ENCODE measurements around the gene TGFB3.

TGFB3 gene

DNA sequence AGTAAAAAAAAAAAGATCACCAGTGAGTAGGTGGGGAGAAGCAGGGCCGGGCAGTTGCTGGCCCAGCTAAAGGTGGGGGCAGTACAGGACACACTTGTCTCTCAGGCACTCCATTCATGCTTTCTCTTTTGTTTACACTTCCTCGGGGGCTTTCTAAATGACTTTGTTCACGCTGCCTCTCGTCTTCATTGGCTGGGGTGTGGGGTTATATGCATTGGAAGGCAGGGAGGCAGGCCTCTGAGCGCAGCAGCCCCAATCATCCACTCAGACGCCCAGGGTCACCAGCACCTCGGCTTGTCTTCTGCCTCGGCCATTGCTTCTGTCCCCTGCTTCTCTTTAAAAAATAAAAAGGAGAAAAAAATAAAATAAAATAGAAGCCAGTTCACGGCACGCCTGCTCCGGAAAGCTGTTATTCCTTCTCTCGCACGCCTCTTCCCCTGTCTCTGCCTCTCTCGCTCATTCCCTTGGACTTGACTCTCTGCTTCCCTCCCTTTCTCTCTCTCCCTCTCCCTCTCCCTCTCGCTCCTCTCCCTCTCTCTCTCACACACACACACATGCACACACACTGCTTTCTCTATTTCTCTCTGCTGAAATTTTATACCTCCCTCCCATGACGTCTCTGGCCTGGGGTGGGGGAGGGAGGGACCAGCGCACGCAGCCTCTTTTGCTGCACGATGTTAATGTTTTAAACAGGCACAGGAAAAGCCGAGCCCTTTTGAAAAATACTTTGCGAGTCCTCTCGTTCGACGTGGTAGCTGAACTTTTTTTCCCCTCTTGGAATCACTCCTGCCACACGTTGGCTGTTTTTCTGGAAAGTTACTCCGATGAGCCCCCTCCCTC lies at the start of gene TGFB3:
Gene TGFB3, minus strand, starts transcription at position 570 of the 840 bp plus-strand sequence. CDS start 1,102 bp downstream, outside the sequence.
- TF ChIP-seq GATA3 (IDR thresholded peaks at IDR 0.05; ENCODE audit: low read depth, low read length) (no peak), GATA2 (IDR thresholded peaks at IDR 0.05; ENCODE audit: low read depth, low read length) (no peak)

DNA sequence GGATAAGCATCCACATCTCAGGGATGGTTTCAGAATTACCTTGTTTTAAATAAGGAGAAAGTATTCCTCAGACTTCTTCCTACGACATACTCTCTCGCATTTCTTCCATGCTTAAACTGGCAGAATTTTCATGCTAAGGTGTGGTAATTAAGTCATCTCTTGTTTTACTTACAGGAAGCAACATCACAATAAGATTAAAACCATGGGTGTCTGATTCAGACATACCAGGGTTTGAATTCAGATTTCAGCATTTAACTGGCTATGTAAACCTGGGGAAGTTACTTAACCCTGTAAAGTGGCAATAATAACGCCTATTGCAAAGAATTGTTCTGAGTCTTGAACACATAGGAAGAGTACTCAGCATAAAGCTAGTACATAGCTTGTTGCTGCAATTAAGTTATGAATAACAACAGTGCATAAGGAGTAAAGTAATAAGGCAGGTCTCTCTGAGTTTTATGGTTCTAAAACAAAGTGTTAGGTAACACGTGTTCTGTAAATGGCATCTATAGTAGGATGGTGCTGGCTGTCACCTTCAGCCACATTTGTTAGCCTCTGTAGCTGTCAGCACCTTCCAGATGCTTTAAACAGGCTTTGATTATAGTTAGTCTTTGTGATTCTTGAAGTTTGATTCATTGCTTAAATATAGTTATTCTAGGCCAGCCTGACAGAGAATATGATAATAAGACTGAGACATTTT lies 42.6 kb upstream of the TGFB3 start:
- no peak for TF ChIP-seq GATA2 (IDR thresholded peaks at IDR 0.05; ENCODE audit: low read depth, low read length)
- no peak for TF ChIP-seq GATA3 (IDR thresholded peaks at IDR 0.05; ENCODE audit: low read depth, low read length)

DNA sequence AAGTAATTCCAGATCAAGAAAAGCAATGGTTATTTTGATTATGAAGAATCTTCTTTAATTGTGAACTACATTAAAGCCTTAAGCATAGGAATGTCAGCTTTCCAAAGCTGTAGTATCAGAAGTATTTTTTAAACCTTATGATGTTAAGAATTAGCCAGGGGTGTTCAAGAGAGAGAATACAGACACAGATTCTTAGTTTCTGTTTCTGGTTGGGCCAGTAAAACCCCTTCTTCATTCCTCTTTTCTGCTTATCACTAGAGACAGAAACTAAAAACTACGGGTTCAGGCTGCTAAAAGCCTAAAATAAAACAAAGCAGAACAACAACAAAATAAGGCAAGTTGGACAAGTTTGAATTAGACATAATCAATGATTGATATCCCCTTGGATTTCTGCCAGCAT lies 42.0 kb upstream of the TGFB3 start:
- TF ChIP-seq GATA3 (IDR thresholded peaks at IDR 0.05; ENCODE audit: low read depth, low read length), result no peak

DNA sequence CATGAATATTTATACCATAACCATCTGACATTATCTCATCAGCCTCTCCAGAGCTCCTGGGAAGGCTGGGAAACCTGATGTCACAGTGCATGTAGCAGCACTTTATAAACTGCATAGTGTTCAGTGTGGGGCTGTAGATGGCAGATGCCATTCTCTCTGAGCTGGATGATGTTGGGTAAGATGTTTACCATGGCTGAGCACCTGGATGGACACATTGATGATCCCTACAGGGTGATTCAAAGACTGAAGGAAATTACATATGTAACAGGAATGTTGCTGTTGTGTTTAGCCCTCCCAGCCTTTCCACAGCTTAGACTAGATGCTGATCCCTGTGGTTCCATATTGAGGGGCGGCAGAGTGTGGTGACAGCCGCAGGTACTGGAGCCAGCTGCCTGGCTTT lies 41.2 kb upstream of the TGFB3 start:
- TF ChIP-seq GATA3 (IDR thresholded peaks at IDR 0.05; ENCODE audit: low read depth, low read length) (no peak), GATA2 (IDR thresholded peaks at IDR 0.05; ENCODE audit: low read depth, low read length) (no peak)

DNA sequence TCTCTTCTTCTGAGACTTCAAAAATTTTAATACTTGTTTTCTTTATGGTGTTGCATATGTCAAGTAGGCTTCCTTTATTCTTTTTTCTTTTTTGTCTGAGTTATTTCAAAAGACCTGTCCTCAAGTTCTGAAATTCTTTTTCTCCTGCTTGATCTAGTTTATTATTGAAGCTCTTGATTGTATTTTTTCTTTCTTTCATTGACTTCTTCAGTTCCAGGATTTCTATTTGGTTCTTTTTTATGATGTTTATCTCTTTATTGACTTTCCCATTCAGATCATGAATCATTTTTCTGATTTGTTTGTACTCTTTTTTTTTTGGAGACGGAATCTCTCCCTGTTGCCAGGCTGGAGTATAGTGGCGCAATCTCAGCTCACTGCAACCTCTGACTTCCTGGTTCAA lies 37.9 kb upstream of the TGFB3 start:
- TF ChIP-seq GATA2 (IDR thresholded peaks at IDR 0.05; ENCODE audit: low read depth, low read length) (no peak), GATA3 (IDR thresholded peaks at IDR 0.05; ENCODE audit: low read depth, low read length) (no peak)

DNA sequence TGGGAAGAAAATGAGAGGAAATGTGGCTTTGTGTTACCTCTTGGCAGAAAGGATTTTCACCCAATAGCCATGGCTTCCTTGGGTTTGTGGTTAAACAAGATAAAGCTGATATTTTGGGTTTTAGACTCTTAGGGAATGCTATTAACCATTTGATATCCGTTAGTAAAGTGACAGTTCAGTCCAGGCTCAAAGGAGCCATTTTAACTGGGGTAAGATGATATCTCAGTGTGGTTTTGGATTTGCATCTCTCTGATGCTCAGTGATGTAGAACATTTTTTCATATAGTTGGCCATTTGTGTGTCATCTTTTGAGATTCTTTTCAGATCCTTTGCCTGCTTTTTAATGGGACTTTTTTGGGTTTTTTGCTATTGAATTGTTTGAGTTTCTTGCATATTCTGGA lies 33.9 kb upstream of the TGFB3 start:
- TF ChIP-seq GATA2 (IDR thresholded peaks at IDR 0.05; ENCODE audit: low read depth, low read length) (no peak), GATA3 (IDR thresholded peaks at IDR 0.05; ENCODE audit: low read depth, low read length) (no peak)

DNA sequence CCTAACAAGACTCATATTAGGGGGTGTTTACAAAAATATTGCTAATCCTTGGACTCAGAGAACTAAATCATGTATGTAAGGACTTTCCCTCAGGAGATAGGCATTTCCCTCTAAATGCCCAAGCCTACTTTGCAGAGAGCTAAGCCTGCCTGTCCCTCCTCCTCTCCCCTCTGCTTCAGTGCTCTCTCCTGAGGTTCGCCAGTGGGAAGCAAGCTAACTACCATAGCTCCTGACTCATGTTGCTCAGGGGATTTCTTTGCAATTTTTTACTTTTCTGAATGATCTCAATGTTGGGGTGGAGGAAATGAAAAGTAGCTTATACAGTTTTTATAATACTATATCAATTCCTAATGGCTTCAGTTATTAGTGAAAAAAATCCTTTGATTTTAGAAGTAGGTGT lies 33.4 kb upstream of the TGFB3 start:
- TF ChIP-seq GATA2 (IDR thresholded peaks at IDR 0.05; ENCODE audit: low read depth, low read length), result no peak
- TF ChIP-seq GATA3 (IDR thresholded peaks at IDR 0.05; ENCODE audit: low read depth, low read length), result no peak

DNA sequence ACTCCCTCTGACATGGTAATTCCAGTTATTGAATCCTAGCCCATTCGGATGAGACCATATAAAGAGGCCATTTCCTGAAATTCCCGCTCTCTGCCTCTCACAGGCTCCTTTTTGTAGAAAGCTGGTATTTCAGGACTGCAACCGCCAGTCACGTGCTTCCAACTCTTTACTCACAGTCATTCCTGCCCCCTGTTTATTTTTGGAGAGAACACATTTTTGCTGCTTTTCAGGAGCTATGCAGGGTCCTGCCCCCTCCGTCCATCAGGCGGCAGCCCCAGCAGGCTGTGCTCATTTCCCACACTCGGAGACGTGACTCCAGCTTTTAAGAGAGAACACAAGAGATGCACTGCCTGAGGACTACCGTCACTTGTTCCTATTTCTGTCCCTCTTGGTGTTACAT lies 30.6 kb upstream of the TGFB3 start:
- TF ChIP-seq GATA3 (IDR thresholded peaks at IDR 0.05; ENCODE audit: low read depth, low read length), result no peak

DNA sequence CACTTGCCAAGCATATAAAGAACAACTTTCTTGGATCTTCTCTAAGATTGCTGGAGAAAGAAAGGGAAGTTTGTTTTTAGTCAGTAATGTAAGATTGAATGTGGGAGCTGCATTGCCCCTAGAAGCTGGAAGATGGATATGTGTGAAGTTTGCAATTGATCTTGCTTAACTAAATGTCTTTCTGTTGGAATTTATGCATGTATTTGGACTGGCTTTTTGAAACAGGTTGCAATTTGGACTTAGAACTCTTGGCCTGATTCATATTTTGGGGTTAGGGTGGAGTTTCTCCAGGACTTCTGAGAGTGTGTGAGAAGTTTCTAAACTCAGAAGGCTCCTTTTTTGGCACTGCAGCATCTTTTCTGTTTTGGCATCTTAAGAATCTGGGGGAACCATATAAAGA lies 30.1 kb upstream of the TGFB3 start:
- TF ChIP-seq GATA3 (IDR thresholded peaks at IDR 0.05; ENCODE audit: low read depth, low read length) (no peak), GATA2 (IDR thresholded peaks at IDR 0.05; ENCODE audit: low read depth, low read length) (no peak)

DNA sequence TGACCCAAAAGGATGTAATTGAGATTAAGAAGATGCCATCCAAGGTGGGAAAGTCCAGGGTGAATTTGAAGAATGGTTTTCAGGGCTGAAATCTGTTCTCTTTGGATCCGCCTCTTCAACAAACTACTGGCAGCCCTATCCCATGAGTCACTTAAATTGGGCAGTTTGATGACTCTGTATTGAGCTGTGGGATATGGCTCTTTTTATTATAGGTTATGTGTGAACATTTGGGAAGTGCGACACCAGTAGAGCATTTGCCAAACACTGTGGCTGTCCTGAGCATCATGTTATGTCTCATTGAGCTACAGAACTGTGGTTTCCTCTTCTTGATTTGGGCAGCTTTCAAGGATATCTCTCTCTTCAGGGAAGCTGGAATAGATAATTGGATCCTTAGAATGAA lies 26.1 kb upstream of the TGFB3 start:
- no peak for TF ChIP-seq GATA2 (IDR thresholded peaks at IDR 0.05; ENCODE audit: low read depth, low read length)
- no peak for TF ChIP-seq GATA3 (IDR thresholded peaks at IDR 0.05; ENCODE audit: low read depth, low read length)

DNA sequence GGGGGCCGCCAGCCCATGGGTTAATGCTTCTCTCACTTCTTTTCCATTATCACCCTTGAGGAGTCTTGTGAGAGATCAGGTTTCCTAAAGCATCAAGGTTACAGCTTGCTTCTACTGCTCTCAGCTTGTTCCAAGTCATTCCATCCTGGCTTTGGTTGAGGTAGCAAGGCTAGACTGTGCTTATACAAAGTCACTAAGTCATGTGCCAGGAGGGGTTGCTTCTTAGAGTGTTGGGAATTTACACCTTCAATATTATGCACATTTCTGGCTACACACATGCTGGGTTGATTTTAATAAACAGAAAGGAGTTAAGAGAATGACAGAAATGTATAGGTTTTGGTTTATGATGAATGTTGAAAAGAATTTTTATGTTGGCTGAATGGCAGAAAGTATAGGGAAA lies 25.6 kb upstream of the TGFB3 start:
- TF ChIP-seq GATA2 (IDR thresholded peaks at IDR 0.05; ENCODE audit: low read depth, low read length), result no peak
- TF ChIP-seq GATA3 (IDR thresholded peaks at IDR 0.05; ENCODE audit: low read depth, low read length), result no peak

DNA sequence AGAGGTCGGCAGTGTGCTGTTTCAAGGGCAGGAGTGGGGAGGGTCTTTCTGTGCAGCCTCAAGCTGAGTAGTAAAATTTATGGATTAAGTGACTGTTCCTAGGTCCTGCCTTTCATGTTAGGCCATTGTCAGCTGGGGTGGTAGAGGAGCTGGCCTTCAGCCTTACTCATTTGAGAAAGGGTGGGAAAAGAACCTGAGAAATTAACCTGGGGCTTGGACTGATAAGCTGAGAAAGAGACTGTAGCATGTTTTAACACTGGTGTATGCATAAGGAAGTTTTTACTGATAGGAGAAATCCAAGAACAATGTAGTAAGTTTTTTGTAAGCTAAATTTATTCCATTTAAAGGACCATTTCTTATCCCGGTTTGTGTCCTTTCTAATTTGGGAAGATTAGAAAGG lies 24.5 kb upstream of the TGFB3 start:
- TF ChIP-seq GATA2 (IDR thresholded peaks at IDR 0.05; ENCODE audit: low read depth, low read length), result no peak
- no peak for TF ChIP-seq GATA3 (IDR thresholded peaks at IDR 0.05; ENCODE audit: low read depth, low read length)

DNA sequence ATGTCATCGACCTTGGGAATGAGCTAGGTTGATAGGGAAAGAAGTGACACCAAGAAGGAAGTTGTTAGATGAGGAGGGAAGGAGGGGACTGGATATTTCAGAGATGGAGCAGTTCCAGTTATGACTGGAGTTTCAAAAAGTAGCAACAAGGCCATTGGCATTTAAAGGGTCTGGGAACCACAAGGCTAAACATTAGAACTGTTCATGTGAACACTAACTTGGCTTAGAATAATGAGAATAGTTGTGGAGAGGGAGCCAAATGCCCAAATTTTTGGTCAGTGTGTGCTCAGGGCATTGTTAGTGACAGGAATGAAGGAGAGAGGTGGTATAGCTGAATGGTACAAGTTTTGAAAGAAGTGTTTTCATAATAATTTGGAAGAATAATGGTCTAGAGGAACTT lies 20.6 kb upstream of the TGFB3 start:
- TF ChIP-seq GATA2 (IDR thresholded peaks at IDR 0.05; ENCODE audit: low read depth, low read length) (no peak), GATA3 (IDR thresholded peaks at IDR 0.05; ENCODE audit: low read depth, low read length) (no peak)

DNA sequence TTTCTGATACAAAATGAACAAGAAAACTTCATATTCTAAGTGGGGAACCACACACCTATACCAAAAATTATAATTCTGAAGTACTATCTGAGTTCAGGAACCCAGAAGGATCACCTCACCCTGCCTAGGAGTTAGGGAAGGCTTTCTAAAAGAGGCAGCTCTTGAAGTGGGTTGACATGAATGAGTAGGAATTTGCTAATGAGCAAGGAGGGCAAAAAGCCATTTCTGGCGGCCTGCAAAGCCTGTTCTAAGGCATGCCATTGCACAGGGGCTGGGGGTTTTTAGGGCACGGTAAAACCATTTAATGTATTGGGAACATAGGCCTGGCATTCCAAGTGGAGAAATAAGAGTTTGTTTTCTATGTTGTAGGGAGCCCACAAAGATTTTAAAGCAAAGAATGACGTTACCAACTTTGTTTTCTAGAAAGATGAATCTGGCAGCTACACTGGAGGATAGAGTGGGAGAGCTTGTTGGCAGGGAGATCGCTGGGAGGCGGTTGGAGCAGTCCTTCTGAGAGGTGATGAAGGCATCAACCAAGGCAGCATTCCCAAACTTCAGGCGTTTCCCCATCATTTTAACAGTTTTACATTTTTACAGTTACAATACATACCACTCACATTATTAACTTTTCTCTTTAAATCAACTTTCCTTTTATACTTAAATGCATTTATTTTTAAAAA lies 17.9 kb upstream of the TGFB3 start:
- TF ChIP-seq GATA2 (IDR thresholded peaks at IDR 0.05; ENCODE audit: low read depth, low read length), result no peak
- no peak for TF ChIP-seq GATA3 (IDR thresholded peaks at IDR 0.05; ENCODE audit: low read depth, low read length)

DNA sequence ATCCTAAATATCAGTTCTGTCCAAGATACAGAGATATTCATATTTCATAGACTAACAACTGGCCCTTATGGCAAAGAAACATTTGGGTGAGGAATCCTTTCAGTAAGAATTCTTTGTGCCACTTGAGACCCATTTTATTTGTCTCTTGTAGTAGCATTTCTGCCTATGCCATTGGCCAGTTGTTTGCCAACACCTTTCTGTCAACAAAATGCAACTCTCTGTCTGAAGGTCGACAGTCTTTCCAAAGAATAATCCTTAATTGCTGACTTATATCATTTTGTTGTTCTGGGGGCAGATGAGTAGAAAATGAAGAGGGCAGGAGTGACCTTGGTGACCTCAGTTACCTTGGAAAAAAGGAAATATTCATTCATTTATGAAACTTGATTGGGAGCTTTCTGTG lies 14.7 kb upstream of the TGFB3 start:
- TF ChIP-seq GATA2 (IDR thresholded peaks at IDR 0.05; ENCODE audit: low read depth, low read length), result no peak
- TF ChIP-seq GATA3 (IDR thresholded peaks at IDR 0.05; ENCODE audit: low read depth, low read length), result no peak
